Regular cardiac myocyte (primary cell): ENCODE measurements around the gene INPP5B. TPM values are rescaled to one million over a fixed set of nuclear protein-coding genes. Genes with fewer than 3 reads are reported as not detected.

Source experiments
- total RNA-seq: library from RNA; depleted of rRNA; stranded (reverse); fragments of >200 nt; gene quantifications from 2 replicates; pipeline ENCODE4 v1.2.3, GENCODE V29; 2014

Gene INPP5B
- 22.2 and 32.1 TPM in 2 replicates for total RNA-seq

DNA sequence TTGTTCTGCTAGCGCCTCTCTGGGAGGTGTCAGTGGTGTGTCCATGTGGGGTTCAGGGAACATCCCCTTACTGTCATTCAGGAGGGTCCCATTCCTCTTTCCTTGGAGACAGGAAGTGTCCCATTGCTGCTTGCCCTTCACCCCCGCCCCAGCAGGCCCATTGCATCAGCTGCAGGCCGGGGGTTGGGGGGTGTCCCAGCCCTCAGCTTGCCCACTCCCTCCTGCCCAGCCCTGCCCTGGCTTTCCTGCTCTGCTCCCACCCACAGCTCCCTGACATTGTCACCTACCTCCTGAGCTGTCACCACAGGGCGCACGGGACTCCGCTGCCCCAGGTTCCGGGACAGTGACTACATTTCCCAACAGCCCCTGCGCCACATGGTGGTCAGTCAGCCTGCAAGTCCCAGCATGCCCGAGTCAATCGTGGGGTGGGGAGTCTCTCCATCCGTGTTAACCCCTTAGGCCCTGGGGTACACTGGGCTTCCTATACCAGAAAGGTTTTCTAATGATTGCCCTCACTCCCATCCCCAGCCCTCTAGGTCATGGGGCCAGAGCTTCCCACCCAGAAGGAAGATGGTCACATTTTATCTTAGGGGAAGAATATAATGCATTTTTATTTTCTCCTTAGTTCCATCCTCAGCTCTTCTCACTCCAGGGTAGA, at the start of gene INPP5B:
Gene INPP5B (minus strand): TSS at position 351 of the 658 bp plus-strand sequence. CDS start 745 bp downstream, outside the sequence.

DNA sequence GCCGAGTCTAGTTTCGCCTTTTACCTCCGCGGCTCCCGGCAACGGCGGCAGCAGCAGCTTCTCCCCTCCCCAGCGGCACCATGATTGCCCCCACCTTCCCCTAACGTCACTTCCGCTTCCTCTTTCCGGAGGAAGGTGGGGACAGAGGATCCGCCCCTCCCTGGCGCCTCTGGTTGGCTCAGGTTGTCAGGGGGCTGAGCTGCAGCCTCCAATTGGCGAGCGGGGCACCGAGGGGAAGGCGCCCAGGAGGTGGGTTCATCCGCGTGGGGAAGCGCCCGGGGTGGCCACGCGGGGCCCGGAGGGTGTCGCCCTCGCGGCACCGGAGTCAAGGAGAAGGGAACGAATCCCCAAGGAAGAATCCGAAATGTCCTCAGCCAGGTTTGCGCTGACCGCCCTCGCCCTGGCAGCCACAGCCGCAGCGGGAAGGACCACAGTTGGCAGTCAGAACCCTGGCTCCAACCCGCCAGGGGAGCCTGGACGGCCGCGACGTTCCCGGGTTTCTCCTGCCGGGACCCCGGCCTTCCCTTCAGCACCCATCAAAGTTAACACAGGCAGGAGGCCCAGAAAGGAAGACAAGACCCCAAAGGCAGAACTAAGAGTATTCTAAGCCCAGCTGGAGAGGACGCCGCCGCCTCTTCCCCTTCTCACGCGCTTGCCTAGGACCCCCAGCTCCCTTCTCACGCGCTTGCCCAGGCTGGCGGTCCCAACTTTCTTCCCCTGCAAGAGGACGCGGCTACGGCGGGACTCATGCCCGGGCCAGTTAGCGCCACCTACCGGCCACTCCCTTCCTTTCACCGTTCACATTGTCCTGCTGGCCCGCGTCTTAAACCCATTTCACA, 87.1 kb downstream of the INPP5B start, which contains the start of gene MTF1:
Gene MTF1 (minus strand): TSS at position 86 of the 839 bp plus-strand sequence. CDS start 1,934 bp downstream, outside the sequence.

Other genes starting within 250 kb of the INPP5B start
- under 0.01 TPM in 1 of 2 replicates, not detected in the other for gene EPHA10, start 181.9 kb downstream of the INPP5B start, total RNA-seq
- gene MANEAL, start 153.2 kb downstream of the INPP5B start, total RNA-seq = 0.38 and 0.56 TPM in 2 replicates
- 26.5 and 33.3 TPM in 2 replicates for gene C1orf122, start 139.3 kb downstream of the INPP5B start, total RNA-seq
- gene YRDC, start 138.8 kb downstream of the INPP5B start, total RNA-seq = 12.1 and 33.2 TPM in 2 replicates
- 2.3 and 3.3 TPM in 2 replicates for gene MTF1, start 87.5 kb downstream of the INPP5B start, total RNA-seq
- gene SF3A3, start 43.0 kb upstream of the INPP5B start, total RNA-seq = 82.6 and 138 TPM in 2 replicates
- 7.3 and 12.8 TPM in 2 replicates for gene FHL3, start 58.5 kb upstream of the INPP5B start, total RNA-seq
- gene UTP11, start 65.7 kb upstream of the INPP5B start, total RNA-seq = 30.2 and 56.4 TPM in 2 replicates
- not detected in 2 replicates for gene POU3F1, start 99.7 kb upstream of the INPP5B start, total RNA-seq